NCI-H2196 treated with DMSO at 0.1 percent for 48 hours (cell line): ENCODE results near the gene CHID1.
A peak's percentile ranks its signal among the peaks of the same experiment; 100 is the strongest.

Experiments
- DNase-seq: peaks from one replicate; lab custom pipeline; 2025; ENCODE audit not compliant: unreplicated experiment; lab: John Stamatoyannopoulos, UW

Gene CHID1

DNA sequence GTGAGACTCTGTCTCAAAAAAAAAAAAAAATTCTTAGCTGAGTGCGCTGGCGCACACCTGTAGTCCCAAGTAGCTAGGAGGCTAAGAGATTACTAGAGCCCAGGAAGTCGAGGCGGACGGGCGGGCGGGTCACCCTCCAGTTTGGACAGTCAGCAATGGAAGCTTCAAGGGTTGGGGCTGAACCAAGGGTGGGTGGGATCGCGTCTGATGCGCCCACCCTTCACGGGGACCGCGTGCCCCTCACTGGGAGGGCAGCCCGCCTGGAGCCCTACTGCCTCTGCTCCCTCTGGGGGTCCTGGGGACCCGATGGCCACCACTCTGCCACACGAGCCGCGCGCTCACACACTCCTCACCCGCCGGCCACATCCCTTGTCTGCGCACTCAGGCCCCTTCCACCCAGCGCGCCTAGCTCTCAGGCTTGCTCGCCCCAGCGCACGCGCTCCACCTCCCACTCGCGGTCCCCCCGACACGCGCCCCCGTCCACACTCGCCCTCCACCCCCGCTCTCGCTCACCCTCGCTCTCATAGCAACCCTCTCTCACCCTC is 494 bp downstream of the CHID1 start:
- no peak for DNase-seq

DNA sequence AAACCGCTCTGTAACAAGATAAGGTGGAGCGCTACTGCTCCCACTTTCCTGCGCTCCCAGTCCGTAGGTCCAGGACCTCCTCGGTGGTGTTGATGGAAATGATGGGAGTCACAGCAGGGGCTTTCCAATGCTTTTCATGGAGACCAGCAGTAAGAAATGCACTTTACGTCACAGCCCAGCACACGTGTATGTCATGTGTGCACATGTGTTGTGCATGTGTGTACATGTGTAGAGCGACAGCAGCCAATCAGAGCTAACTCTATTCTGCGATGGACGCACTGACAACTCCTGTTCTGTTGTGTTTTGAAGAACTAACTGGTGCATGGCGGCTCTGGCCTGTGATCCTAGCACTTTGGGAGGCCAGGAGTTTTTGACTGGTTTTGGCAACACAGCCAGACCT is 1.2 kb downstream of the CHID1 start:
- DNase-seq: no peak

DNA sequence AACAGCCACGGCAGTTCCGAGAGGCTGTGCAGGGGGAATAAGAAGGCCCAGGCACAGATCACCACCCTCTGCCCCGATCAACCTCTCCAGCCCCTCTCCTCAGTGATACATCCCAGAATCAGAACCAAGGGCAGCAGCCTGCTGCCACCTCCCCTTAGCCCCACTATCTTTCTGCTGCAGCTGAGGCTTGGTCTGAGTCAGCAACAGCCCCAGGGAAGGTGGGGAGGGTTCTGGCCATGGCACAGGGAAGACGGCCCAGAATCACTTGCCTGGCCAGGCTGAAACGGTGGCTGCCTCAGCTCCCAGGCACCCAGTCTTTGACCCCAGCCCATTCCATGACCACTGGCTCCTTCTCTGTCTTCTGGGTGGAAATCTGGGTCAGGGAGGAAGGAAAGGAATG is 2.3 kb downstream of the CHID1 start:
- DNase-seq: no peak

DNA sequence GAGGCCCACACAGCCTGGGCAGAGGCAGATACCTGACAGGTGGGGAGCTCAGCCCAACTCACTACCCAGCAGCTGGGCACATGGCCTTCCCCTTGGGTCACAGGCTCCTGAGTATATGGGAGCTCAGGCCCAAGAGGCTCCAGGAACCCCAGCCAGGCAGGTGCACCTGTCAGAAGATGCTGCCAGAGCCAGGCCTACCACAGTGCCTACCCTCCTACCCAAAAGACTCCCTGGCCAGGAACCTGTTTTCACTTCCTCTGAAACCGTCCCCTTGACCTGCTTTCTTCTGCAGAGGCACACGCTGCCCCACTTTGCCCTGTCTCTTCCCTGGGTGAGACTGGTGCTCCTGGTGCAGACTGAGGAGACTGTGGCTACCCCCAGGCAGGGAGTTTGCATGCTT is 2.9 kb downstream of the CHID1 start:
- DNase-seq: no peak

DNA sequence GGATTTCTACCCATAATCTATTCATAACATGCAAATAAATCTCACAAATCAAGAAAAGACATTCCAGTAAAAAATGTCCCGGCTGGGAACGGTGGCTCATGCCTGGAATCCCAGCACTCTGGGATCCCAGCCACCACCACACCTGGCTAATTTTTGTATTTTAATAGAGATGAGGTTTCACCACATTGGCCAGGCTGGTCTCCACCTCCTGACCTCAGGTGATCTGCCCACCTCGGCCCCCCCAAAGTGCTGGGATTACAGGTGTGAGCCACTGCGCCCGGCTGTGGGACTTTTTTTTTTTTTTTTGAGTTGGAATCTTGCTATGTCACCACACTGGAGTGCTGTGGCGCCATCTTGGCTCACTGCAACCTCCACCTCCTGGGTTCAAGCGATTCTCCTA is 4.7 kb downstream of the CHID1 start:
- no peak for DNase-seq

DNA sequence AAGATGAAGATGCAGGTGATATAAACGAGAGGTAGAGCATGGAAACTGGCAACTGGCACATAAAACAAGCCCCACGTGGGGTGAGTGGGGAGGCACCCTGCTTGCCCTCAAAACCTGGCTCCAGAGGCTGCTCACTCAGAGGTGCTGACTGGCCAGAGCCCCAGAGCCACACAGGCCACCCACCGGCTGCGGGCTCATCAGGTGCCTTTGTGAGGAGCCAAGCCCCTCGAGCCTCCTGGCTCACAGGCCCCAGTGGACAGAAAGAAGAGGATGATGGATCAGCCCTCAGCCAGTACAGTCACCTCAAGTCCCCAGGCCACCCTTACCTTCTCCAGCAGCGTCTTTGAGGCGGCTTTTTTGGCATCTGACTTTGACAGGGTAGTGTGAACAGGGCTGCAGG is 6.2 kb downstream of the CHID1 start:
- no peak for DNase-seq

DNA sequence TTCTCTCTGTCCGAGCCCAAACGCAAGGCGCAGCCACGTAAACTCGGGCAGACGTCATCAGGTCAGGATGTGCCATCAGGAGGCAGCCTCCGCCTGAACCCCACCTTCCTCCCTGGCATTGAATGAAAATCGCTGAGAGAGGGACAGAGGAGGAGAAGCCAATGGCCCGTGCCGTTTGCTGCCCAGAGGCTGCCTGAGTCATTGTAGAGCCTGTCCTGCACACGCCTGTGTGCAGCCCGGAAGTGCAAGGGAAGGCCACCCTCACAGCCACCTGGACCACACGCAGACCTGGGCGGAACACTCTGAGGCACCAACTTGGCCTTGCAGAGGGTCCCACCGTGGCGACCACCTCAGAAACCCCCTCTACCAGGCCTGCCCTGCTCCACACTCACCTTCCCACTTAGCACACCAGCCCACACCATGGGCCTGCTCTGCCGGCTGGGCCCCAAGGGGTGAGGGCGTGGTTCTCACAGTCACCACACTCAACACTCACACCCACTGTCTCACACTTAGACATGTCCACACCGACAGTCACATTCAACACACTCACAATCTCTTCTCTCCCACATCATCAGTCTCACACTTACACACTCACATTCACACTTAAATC is 9.1 kb downstream of the CHID1 start:
- no peak for DNase-seq

DNA sequence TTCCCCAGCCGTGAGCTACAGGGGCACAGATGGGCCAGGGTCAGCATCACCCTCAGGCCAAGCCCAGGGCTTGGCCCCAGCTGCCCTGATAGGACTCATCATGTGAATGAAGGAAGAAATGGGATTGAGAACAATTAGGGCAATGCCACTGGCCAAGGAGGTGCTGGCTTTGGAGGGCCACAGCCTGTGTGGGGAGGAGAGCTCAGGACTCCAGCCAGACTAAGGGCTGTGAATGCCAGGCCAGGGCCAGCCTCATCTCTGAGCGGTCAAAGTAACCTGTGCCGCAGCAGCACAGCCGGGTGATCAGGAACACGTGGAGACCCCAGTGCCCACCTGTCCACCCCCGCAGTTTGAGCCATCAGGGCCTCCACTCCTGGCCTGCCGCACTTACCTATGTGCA is 10.1 kb downstream of the CHID1 start:
- DNase-seq: no peak

DNA sequence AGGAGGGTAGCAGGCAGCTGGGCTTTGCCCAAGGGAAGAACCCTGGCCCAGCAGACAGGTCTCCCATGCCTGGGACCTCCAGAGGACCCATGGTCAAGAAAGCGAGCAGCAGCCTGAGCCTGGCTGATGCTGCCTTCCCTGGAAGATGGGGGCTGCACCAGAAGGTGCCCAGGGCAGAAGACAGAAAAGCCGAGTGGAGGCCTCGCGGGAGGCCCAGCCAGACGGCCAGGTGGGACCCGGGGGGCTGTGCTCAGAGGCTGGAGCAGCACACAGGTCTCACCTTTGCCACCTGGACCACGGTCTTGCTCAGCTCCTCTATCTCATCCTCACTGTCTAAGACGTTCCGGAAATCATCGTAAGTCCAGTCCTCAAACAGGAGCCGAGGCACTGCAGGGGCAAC is 10.9 kb downstream of the CHID1 start:
- no peak for DNase-seq

DNA sequence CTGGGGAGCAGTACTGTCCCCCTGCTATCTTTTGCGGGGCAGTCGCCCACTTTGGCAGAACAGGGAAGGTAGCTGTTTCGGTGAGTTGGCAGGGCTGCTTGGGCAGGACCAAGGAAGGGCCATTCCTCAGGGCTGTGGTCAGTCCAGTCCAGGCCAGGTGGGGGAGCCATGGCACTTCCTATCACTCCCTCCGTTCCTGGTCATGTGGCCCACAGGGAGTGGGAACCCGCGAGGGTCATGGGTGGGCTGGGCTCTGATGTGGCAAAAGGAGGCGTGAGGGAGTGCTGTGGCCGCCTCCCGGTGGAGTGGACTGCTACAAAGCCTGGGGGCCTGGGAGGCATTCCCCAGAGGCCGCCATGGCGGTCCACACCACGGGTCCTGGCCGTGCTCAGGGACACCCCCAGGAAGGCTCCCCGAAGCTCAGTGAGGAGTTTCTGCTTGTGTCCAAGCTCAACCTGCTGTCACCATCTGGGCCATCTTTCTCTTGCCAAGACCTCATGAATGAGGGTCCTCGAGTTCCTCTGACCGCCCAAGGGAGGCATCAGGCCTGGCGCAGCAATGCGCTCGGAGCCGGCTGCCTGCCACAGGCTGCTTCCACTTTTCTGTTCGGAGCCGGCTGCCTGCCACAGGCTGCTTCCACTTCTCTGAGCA is 11.9 kb downstream of the CHID1 start:
- no peak for DNase-seq

DNA sequence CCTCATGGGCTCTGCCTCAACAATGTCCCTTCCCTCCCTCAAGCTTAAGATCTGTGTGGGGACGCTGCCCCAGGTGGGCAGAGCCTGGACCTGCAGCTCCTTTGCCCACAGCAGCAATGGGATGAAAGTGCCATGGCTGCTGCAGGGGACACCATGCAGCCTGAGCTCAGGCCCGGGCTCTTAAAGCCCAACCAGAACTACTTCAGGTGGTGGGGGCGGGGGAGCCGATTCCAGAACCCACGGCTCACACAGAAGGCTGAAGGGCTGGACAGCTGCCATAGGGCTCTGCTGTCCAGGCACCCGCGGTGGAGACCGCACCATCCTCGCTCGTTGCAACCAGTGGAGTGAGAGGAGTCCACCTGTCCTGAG is 12.5 kb downstream of the CHID1 start:
- peak; percentile 14 for DNase-seq

DNA sequence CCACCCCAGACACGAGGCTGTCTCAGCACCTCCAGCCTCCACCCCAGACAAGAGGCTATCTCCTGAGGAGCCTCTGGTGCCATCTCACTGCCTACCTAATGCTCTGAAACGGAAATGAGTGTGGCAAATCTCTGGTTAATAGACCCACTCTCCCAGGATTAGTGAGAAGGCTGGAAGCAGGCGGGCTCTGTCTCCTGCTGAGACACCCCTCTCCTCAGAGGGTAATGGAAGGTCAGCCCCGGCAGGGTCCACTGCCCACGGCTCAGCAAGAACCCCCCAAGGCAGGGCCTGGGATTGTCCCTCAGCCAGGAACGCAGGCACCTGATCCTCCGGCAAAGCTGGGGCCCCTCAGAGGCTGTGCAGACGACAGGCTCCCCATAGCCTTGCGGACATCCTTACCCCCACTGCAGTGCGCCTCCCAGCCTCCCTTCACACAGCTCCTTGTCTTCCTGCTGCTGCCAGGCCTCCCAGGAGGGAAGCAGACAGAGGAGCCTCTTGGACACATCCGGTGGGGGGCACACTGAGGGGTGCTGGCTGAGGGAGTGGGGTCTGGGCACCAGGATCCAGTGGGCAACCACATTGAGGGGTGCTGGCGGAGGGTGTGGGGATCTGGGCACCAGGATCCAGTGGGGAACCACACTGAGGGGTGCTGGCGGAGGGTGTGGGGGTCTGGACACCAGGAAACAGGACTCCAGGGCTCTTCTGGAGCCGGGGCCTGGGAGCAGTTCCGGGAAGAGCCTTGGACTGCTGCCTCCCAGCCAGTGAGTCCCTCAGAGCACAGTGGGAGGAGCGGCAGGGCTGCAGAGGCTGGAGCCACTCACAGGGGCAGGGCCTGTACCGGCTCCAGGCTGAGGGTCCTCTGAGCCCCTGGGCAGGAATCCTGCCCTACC is 13.1 kb downstream of the CHID1 start:
- no peak for DNase-seq

DNA sequence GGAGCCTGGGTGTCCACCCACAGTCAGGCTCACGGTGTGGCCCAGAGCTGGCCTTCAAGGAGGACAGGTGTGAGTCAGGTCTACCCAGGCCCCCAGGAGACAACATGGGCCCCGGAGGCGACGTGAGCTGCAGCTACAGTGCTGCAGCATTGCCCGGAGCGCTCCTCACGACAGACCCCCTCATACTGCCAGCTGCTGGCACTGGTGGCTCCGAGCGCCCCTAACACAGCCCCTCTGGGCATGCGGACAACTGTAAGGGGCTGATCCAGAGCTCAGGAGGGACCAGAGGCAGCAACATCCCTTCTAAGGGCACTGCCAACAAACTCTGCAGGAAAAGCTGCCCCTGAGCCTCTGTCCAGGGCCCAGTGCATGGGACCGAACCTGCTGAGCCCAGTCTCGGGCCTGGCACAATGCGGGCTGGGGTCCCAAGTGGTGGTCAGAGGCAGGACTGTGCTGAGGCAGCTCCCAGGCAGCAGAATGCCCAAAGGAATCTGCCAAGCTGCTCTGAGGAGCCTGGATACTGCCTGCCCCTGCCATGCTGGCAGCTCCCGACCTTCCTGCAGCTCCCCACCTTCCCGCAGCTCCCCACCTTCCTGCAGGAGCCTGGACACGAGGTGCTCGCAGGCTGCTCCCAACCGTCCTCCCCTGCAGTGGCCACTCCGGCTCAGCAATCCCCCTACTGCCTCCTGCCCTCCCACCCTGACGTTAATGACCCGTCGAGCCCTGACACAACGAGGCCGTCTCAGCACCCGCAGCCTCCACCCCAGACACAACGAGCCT is 15.1 kb downstream of the CHID1 start:
- no peak for DNase-seq

DNA sequence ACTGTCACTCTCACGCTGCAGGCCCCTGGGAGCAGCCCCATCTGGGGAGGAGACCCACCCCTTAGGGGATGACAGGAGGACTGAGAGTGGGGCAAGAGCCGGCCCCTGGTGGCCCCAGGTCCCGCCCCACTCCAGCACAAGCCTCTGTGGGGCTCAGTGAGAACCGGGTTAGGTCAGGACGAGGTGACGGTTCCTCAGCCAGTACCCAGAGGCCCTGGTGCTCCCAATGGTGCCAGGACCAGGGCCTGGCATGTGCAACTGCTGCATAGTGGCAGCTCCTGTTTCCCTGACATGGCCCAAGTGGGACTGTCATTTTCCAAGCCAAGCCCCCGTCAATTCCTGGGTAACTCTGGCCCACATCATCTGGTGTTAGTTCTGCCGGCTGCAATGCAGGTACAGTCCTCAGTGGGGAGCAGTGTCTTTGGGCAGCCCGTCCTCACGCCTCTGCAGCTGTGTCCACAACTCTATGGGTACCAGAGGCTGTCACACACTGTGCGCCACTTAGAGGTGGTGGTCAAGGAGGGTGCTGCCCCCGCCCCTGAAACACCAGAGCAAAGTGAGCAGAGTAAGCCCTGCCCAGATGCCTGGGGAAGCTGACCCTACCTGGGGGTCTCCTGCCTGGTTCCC is 15.9 kb downstream of the CHID1 start:
- no peak for DNase-seq

DNA sequence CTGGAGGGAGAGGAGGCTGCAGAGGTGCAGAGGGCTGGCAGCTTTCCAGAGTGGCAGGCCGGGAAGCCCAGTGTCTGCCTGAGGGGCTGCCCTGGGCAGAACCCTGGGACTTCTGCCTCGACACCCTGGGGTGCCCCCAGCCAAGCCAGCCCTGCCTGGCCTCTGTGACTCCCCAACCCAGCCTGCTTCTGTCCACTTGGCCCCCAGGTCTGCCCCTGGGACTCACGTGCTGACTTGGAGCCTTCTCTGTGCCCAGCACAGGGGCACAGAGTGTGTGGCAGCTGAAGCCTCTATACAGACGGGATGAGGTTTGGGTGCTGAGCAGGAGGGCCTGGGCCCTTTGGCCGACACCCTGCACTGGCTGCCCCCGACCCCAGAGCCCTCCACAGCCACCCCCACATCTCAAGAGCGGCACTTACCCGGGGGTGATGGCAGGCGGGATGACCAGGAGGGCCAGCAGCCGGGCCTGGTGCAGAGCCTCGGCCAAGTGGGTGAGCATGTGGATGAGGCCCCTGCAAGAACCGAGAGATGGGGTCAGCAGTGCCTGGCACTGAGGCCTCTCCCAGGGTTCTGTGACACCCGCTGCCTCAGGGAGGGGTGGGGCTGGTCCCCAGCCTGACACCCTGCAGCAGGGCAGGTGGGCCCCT is 17.5 kb downstream of the CHID1 start:
- no peak for DNase-seq

DNA sequence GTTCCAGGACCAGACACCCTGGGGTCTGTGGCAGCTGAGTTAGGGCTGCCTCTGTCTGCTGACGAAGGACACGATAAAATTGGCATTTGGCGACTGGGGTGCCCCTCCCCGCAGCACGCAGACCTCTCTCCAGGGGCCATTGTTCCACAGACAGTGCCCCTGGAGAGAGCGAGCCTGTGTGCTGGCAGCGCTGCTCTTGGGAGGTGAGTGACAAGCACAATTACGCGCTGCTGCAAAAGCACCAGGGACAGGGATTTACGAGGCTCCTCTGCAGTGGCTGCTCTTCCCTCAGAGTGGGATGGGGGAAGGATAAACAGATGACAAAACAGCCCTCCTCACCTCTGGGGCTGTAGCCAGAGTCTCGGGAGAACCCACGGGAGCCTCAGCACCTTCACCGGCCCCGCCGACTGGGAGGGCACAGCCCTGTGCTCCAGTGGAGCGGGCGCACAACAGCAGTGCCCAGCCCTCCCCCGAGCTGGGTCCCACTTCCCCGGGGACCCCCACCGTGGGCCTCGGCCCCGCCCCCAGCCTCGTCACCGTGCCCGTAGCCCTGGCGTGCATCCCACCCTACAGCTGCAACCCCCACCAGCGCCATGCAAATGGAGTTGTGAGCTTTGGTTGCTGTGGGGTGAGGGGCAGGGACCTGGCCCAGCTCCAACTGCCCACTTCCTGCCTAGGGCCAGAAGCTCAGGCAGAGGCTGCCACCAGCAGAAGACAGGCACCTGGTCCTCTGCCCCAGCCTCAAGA is 19.6 kb downstream of the CHID1 start:
- DNase-seq: no peak

DNA sequence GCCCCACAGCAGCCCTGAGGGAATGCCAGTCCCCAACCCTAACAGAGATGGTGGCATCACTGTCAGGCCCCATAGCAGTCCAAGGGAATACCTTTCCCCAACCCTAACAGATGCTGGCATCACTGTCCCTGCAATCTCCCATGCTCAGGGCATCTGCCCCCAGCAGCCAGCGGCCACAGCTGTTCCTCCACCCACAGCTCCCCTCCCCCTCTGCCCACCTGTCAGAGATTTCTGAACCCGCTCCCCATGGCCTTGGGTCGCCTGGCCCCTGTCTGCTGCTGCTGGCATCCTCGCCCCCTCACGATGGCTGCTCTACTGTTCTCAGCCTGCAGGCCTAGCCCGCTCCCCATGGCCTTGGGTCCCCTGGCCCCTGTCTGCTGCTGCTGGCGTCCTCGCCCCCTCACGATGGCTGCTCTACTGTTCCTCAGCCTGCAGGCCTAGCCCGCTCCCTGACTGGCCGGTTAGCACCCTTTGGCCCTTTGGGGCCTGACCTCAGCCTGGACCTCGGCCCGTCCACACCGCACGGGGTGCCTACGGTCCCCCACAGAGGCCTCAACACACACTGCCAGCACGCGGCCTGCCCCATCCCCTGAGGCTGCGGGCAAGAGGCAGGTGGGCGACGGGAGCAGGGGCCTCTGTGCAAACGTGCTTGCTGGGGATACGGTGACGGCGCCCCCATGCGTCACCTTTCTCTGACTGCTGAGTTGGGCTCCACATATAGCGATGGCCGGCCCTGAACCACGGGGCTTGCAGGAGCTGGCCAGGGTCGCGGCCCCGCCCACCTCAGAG is 20.7 kb downstream of the CHID1 start:
- no peak for DNase-seq

DNA sequence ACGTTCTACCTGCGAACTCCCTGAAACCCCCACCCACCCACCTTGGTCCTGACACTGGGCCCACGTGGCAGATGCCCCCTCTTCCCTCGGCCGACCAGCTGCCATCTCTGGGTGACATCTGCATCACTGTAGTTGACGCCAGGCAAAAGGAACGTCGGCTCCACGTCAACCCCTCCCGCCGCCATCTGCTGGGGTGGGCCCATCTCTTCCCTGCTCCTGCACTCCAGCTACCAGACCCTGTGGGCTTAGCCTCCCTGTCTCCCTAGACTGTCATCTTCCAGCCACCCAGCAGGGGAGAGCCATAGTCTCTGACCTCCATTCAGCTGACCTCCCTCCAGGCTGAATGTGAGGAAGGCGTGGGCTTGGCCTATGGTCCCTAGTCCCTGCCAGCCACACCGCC is 21.4 kb downstream of the CHID1 start:
- no peak for DNase-seq
